Fibroblast of villous mesenchyme (primary cell): Measurements from ENCODE around the gene ZNF653. TPM values are rescaled to one million over a fixed set of nuclear protein-coding genes. Genes with fewer than 3 reads are reported as not detected.

ENCODE experiments used
- DNase-seq: peaks from one replicate; pipeline ENCODE4 v3.0.0-alpha.2; 2010; ENCODE audit warnings: low read depth
- H3K4me3 ChIP-seq: 2 replicates; pipeline ENCODE4 v1.5.1; 2011; ENCODE audit warnings: low read depth, mild to moderate bottlenecking, low read length
- total RNA-seq: library from RNA; depleted of rRNA; stranded (reverse); fragments of >200 nt; gene quantifications from 2 replicates; pipeline ENCODE4 v1.2.3, GENCODE V29; 2012
- TF ChIP-seq, protein P1 (sequence below): IDR thresholded peaks from 2 replicates; pipeline ENCODE4 v1.5.1; 2012; ENCODE audit warnings: low read depth, mild to moderate bottlenecking, low read length; ENCODE audit not compliant: insufficient read depth

ZNF653 gene
- total RNA-seq, 1 donor, result 4.7 TPM

GRCh38 chr19:11535792-11536595 is 30.4 kb upstream of the ZNF653 start:
- H3K4me3 ChIP-seq, result peak overlapping the region; percentile 48
- peak; percentile 91 for DNase-seq
- TF ChIP-seq, protein P1, sequence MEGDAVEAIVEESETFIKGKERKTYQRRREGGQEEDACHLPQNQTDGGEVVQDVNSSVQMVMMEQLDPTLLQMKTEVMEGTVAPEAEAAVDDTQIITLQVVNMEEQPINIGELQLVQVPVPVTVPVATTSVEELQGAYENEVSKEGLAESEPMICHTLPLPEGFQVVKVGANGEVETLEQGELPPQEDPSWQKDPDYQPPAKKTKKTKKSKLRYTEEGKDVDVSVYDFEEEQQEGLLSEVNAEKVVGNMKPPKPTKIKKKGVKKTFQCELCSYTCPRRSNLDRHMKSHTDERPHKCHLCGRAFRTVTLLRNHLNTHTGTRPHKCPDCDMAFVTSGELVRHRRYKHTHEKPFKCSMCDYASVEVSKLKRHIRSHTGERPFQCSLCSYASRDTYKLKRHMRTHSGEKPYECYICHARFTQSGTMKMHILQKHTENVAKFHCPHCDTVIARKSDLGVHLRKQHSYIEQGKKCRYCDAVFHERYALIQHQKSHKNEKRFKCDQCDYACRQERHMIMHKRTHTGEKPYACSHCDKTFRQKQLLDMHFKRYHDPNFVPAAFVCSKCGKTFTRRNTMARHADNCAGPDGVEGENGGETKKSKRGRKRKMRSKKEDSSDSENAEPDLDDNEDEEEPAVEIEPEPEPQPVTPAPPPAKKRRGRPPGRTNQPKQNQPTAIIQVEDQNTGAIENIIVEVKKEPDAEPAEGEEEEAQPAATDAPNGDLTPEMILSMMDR, result peak; percentile 95

DNA sequence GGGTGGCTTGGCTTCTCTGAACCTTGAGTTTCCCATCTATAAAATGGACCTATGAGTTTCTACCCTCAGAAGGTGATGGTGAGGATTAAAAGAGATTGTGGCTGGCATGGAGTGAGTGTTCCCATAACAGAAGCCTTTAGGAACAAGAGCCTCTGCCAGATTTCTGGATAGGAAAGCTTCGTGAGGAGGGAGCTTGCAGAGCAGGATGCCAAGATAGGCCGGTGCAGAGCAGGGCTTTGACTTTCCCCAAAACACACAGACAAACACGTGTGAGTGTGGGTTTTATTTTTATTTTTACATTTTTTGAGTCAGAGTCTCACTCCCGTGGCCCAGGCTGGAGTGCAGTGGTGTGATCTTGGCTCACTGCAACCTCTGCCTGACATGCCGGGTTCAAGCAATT is 29.3 kb upstream of the ZNF653 start:
- no peak overlapping the region for H3K4me3 ChIP-seq
- DNase-seq, result no peak
- TF ChIP-seq, protein P1, result no peak

- no peak for DNase-seq
- TF ChIP-seq, protein P1, result no peak
- H3K4me3 ChIP-seq, result no peak overlapping the region
Measured at GRCh38 chr19:11534538-11534937, 28.9 kb upstream of the ZNF653 start.

- peak; percentile 78 for DNase-seq
- H3K4me3 ChIP-seq, result no peak overlapping the region
- TF ChIP-seq, protein P1, result peak; percentile 15
Measured at GRCh38 chr19:11530432-11530831, 24.8 kb upstream of the ZNF653 start.

- peak; percentile 99 for DNase-seq
- TF ChIP-seq, protein P1, result no peak
- peak within 1 kb of the TSS; percentile 92 for H3K4me3 ChIP-seq
Measured at GRCh38 chr19:11528551-11529341, 23.1 kb upstream of the ZNF653 start, which contains the start of gene ECSIT. TSS of gene ECSIT (minus strand) at chr19:11529134. CDS start at chr19:11519170, 9,964 bp downstream.

DNA sequence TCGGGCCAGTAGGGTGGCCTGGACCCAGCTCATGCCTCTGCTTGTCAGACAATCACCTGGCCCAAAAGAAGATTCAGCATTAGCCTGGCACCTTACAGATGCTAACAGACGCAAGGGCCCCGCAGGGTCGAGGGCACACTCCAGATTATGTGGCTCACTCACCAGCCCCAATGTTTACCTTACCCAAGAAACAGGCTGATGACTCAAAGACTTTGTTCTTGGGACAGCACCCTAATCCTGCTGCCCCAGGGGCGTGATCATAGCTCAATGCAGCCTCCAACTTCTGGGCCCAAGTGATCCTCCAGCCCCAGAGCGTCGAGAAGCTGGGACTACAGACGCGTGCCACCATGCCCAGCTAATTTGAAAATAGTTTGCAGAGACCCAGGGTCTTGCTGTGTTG is 13.5 kb upstream of the ZNF653 start:
- H3K4me3 ChIP-seq, result no peak overlapping the region
- TF ChIP-seq, protein P1, result no peak
- DNase-seq, result no peak
